Activated CD8-positive, alpha-beta memory T cell treated with anti-CD3 and anti-CD28 coated beads, Interleukin-2, amount 50 U/mL, for 24 hours (primary cell): ENCODE measurements around the gene VWA5B1.
"Not testable (repeated sequence)": the region's sequence is repeated elsewhere in the genome, so short reads cannot be mapped to it uniquely, and the experiment has no call there.

Experiments used
- DNase-seq: peaks from one replicate; pipeline ENCODE4 v3.0.0-alpha.2; 2020; ENCODE audit errors: extremely low read depth

VWA5B1 gene

DNA sequence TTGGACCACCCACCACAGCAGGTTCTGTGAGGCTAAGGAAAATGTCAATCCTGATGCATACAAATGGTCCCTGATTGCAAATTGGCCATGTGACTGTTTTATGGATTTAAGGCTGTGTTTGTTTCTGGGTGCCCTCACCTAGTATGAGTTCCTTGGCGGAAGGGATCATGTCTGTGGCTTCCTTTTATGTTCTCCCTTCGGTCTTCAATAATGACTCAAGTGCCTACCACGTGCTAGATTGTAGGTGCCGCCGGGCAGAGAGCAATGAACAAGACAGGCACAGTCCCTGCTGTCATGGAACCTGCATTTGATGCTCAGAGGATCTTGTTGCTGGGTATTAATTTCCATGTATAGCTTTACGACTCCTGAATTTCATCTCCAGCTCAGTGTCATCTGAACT, 9.8 kb upstream of the VWA5B1 start:
- no peak for DNase-seq

DNA sequence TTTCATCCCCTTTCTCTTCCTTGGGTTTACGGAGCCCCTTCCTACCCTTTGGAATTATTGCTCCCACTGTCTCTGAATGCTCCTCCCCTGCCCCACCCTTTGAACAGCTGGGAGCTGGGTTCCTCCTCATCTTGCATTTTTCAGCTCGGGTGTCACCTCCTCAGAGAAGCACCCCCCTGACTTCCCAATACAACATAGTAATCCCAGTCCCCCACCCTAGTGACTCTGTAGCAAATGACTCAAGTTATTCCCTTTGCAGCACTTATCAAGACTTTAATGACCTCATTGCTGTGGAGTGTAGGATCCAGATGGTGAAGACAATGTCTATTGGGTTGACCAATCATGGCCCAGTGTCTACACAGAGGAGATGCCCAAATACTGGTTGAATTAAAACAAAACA, 8.9 kb upstream of the VWA5B1 start:
- DNase-seq: no peak

DNA sequence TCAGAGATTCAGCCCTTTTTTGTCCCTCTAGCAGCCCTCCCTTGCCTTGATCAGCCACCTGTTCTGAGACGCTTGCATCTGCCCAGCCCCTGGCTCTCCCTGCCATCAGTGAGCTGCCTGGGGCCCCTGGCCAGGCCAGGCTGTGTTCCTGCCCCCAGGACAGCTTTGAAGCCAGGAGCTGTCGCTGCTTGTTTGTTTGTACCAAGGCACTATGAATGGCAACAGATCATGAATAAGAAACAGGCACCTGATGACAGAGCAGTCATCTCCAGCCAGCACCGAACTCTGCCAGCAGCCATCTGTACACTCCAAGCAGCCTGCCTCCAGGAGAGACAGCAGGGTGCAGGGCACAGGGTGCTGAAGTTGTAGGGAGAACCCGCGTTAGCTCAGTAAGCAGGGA, 8.1 kb upstream of the VWA5B1 start:
- DNase-seq: no peak

GRCh38 chr1:20284046-20284445, 6.6 kb upstream of the VWA5B1 start:
- no peak for DNase-seq

DNA sequence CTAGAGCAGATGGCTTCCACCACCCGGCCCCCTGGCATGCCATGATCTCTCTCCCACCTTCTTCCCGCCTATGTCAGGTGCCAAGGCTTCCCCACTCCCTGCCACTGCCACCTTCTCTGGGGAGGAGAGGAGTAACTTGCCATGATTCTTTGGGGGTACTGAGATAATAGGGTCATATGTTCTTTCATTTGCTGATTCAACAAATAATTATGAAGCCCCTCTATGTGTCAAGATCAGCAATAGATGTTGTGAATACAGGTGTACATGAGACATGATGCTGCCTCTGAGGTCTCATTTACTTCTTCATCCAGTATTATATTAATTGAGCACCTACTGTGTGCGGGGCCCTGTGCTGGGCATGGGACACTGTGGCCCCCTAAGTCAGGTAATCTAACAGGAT, 6.0 kb upstream of the VWA5B1 start:
- DNase-seq: no peak

DNA sequence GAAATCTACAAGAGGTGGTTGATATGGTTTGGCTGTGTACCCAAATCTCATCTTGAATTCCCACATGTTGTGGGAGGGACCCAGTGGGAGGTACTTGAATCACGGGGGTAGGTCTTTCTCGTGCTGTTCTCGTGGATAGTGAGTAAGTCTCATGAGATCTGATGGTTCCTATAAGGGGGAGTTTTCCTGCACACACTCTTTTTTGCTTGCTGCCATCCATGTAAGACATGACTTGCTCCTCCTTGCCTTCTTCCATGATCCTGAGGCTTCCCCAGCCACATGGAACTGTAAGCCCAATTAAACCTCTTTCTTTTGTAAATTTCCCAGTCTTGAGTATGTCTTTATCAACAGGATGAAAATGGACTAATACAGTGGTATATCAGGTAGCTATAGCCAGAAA, 5.2 kb upstream of the VWA5B1 start:
- DNase-seq: no peak

DNA sequence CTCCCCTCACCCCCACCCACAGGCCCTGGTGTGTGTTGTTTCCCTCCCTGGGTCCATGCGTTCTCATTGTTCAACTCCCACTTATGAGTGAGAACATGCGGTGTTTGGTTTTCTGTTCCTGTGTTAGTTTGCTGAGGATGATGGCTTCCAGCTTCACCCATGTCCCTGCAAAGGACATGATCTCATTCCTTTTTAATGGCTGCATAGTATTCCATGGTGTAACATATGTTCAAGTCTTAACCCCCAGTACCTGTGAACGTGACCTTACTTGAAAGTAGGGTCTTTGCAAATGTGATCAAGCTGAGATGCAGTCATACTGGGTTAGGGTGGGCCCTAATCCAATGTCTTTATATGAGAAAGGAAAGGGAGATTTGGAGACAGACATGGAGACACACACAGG, 3.0 kb upstream of the VWA5B1 start:
- DNase-seq: not testable (repeated sequence)

DNA sequence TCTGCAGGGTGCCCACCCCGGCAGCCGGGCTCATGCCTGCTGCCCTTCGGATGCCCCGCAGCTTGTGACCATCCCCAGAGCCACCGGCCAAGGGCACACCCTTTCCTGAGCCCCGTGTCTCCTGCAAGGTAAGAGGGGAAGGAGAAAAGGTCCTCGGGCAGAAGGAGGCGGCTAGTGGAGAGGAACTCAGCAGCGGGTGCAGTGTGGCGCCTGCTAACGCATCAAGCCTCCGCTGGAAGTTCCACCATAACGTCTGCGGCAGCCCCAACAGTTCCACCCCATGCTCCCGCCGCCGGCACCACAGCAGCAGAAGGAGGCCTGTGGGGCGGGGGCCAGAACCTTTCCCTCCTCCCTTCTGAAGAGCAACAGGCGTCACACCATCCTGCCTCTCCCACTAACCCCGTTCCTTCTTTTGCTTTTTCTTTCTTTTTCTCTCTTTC, 990 bp downstream of the VWA5B1 start:
- no peak for DNase-seq

DNA sequence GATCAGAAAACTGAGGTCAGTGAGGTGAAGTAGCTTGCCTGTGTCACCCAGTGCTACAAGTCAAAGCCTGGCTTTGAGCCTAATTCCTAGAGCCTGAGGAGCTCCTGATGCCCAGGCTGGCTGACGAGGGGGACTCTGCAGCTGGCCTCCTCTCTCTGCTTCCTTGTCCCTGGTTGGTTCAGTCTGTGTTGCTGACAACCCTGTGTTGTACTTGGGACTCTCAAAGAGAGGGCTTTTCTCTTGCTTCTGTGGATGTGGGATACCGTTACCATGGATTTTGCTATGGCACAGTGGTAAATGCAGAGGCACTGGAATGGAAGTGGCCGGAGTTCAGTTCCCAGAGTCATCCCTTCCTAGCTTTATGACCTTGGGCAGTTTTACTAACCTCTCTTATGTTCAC, 8.0 kb downstream of the VWA5B1 start:
- no peak for DNase-seq

DNA sequence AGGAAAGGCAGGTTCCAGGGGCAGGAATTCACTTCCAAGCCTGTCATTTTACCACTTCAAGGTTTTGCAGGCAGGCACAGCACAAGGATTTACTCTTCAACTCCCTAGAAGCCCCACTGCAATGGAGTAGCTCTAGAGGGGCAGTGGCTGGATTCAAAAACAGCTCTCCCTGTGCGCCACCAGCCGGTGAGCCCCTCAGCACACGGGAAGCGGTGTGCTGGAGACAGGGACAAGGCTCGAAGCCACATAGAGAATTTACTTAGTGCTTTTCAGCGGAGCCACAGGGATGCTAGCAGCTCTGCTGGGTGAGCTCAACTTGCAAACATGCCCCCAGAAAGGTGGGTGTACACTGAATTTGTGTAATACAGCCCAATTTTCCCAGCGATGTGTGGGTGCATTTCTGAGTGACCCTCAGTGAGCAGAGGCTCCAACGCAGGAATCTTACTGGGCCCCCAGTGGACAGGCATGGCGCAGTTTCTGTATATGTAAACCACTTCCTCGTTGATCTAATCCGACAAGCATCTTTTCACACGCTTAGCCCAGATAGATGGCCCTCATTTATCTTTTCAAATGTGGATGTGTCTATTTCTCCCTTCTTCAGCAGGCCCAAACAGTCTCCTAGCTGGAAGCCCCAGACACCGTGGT, 10.9 kb downstream of the VWA5B1 start:
- no peak for DNase-seq

GRCh38 chr1:20302108-20302471, 11.4 kb downstream of the VWA5B1 start:
- no peak for DNase-seq

- no peak for DNase-seq
Observed at GRCh38 chr1:20307026-20307425, 16.4 kb downstream of the VWA5B1 start.

GRCh38 chr1:20308569-20308968, 17.9 kb downstream of the VWA5B1 start:
- no peak for DNase-seq

DNA sequence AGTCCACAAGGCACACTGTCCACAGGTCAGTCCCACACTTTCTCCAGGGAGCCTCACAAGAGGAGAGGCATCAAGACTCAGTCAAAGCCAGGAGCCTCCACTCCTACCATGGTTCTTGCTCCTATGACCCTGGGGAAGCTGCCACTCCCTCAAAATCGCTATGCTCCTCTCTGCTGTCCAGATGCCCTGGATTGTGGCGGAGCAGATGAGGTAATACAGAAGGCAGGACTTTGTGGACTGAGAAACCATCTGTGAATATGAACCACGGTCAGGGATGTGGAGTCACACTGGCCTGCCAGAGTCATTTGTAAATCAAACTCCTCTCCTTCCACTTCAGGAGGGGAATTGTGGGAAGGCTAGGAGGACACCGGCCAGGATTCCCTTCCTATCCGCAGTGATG, 20.6 kb downstream of the VWA5B1 start:
- no peak for DNase-seq

DNA sequence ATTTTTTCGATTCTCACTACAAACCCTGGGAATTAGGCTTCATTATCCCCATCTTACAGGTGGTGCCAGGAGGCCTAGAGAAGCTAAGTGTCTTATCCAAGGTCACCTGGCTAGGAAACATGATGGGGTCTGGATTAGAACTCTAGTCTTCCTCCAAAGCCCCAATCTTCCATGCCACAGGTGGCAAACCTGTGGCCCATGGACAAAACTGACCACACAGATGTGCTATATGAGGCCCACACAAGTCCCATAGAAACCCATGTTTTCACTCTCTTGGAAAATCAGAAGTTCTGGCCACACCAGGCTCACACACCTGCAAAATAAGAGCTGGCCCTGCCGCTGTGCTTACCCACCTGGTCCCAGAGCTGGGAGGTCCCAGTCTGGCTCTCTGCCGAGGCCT, 21.6 kb downstream of the VWA5B1 start:
- DNase-seq: no peak

DNA sequence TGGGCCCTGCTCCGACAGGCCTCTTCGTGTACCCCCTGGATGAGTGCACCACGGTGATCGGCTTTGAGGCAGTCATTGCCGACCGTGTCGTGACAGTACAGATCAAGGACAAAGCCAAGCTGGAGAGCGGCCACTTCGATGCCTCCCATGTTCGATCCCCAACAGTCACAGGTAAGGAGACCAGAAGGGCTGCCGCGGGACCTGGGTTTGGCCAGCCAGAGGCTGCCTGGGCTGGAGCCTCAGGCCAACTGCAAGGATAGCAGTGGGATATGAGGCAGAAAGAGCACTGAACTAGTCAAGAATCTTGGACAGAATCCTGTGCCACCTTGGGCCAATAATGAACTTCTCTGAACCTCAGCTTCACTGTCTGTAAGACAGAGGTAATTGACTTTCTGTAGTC, 22.1 kb downstream of the VWA5B1 start:
- DNase-seq: no peak

DNA sequence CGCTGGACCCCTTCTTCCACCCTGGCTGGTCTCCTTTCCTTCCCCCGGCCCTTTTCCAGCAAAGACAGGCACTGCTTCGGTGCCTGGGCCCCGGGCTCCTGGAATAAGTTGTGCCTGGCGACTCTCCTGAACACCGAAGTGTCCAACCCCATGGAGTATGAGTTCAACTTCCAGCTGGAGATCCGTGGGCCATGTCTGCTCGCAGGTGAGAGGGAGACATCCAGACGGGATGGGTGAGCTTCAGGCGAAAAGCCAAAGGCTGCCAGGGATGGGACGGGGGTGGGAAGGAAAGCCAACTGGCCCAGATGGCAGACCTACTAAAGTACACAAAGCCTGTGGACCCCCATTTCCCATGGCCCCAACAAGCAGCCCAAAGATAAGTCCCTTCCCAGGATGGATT, 26.8 kb downstream of the VWA5B1 start:
- no peak for DNase-seq

DNA sequence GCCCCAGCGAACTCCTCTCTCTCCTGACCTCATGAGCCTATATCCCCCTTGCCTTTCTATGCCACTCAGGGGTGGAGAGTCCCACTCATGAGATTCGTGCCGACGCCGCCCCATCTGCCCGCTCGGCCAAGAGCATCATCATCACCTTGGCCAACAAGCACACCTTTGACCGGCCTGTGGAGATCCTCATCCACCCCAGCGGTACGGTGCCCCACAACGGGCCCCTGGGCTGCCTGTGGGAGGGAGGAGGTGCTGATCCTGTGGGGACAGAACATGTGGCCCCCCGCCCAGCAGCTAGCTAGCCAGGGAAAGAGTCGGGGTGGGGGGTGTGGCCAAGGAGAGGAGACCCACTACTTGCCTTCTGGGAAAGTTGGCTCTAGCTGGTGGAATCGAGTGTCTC, 27.8 kb downstream of the VWA5B1 start:
- no peak for DNase-seq

GRCh38 chr1:20318971-20319370, 28.3 kb downstream of the VWA5B1 start:
- no peak for DNase-seq

GRCh38 chr1:20319456-20320220, 29.0 kb downstream of the VWA5B1 start:
- DNase-seq: no peak

DNA sequence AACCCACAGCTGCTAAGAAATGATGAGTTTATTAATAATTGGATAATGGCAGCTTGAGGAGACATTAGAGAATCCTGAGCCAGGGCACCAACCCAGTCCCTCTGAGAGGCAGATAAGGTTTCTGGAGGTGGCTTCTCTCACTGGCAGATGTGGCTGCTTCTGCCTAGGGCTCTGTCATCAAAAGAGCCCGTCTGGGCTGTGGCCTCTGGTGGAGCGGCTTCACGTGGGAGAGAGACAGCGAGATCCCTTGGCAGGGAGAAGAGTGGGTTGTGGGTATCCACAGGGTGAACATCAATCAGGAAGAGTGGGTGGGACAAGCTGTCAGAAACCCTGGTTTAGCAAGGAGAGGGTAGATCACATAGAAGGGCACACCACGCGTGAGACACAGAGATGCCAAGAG, 30.0 kb downstream of the VWA5B1 start:
- no peak for DNase-seq

GRCh38 chr1:20321573-20321972, 30.9 kb downstream of the VWA5B1 start:
- DNase-seq: no peak

GRCh38 chr1:20322081-20322824, 31.6 kb downstream of the VWA5B1 start:
- DNase-seq: no peak
